PC-9 (cell line): Measurements from ENCODE around the gene GPR150. TPM values are rescaled to one million over a fixed set of nuclear protein-coding genes. Genes with fewer than 3 reads are reported as not detected.

Experiments
- BruUV-seq: library from RNA; stranded (reverse); fragments of 400-500 nt; replicated peaks from 2 replicates; lab custom pipeline; 2021; lab: Mats Ljungman, UMichigan
- CTCF ChIA-PET: fragments of 300-600 bp; sonication (Branson Sonifier 250); formaldehyde crosslinking; loops from one replicate; lab custom pipeline; 2022; ENCODE audit warnings: antibody characterized with exemption; lab: Charles Lee
- POLR2A ChIA-PET: fragments of 300-600 bp; sonication (Branson Sonifier 250); formaldehyde crosslinking; loops from one replicate; lab custom pipeline; 2022; ENCODE audit warnings: antibody characterized with exemption; ENCODE audit not compliant: unreplicated experiment; lab: Charles Lee
- DNase-seq, 2 experiments: peaks; one replicate each; pipeline versions ENCODE4 v3.0.0 to v3.0.0-alpha.2; 2015 to 2022; ENCODE audit warnings: mixed read lengths in 1 of 2
- H2AFZ ChIP-seq: fragments of 200-600 bp; sonication (generic); 2 replicates; pipeline ENCODE4 v1.8.1; 2017; ENCODE audit warnings: antibody characterized with exemption
- H3F3A ChIP-seq: fragments of 200-600 bp; sonication (generic); 2 replicates; pipeline ENCODE4 v1.8.1; 2017; ENCODE audit warnings: antibody characterized with exemption, mild to moderate bottlenecking, low read depth; ENCODE audit not compliant: insufficient read depth
- H3K27ac ChIP-seq: fragments of 200-600 bp; sonication (generic); 2 replicates; pipeline ENCODE4 v1.6.1; 2016; ENCODE audit warnings: mixed run types
- H3K27me3 ChIP-seq: fragments of 200-600 bp; sonication (generic); 2 replicates; pipeline ENCODE4 v1.6.1; 2016; ENCODE audit warnings: low read depth, mixed run types; ENCODE audit not compliant: insufficient read depth
- H3K36me3 ChIP-seq: fragments of 200-600 bp; sonication (generic); 2 replicates; pipeline ENCODE4 v1.6.1; 2016; ENCODE audit warnings: low read depth, mixed run types
- H3K4me1 ChIP-seq: fragments of 200-600 bp; sonication (generic); replicated peaks from 2 replicates; pipeline ENCODE4 v1.6.1; 2016; ENCODE audit warnings: mixed run types; ENCODE audit not compliant: insufficient read depth
- H3K4me2 ChIP-seq: fragments of 200-600 bp; sonication (generic); 2 replicates; pipeline ENCODE4 v1.6.1; 2017; ENCODE audit warnings: mixed run types
- H3K4me3 ChIP-seq: fragments of 200-600 bp; sonication (generic); 2 replicates; pipeline ENCODE4 v1.6.1; 2016; ENCODE audit warnings: mixed run types
- H3K79me2 ChIP-seq: fragments of 200-600 bp; sonication (generic); 2 replicates; pipeline ENCODE4 v1.6.1; 2017; ENCODE audit warnings: low read depth, mixed run types
- H3K9me2 ChIP-seq: fragments of 200-600 bp; sonication (generic); 2 replicates; pipeline ENCODE4 v1.8.1; 2017; ENCODE audit warnings: mild to moderate bottlenecking; ENCODE audit not compliant: insufficient read depth
- H3K9me3 ChIP-seq: fragments of 200-600 bp; sonication (generic); 2 replicates; pipeline ENCODE4 v1.8.1; 2016; ENCODE audit warnings: low read depth; ENCODE audit not compliant: insufficient read depth
- H4K20me1 ChIP-seq: fragments of 200-600 bp; sonication (generic); 2 replicates; pipeline ENCODE4 v1.8.1; 2017; ENCODE audit not compliant: insufficient read depth
- CTCF ChIP-seq: fragments of 200-600 bp; sonication (generic); conservative IDR thresholded peaks from 2 replicates; pipeline ENCODE4 v1.6.1; 2017; ENCODE audit warnings: mixed run types, antibody characterized with exemption, mild to moderate bottlenecking, moderate library complexity
- EZH2 ChIP-seq: fragments of 200-600 bp; sonication (generic); IDR thresholded peaks from 2 replicates; pipeline ENCODE4 v1.8.0; 2017; ENCODE audit warnings: antibody characterized with exemption, low read depth
- intact Hi-C: fragments of 100-400 bp; cut with micrococcal nuclease; formaldehyde crosslinking; loops from one replicate; pipeline ENCODE4 v1.10.0; 2022; ENCODE audit not compliant: unreplicated experiment
- total RNA-seq: library from RNA; stranded (reverse); gene quantifications from 2 replicates; pipeline ENCODE4 v1.2.3, GENCODE V29; 2021

Gene GPR150
- total RNA-seq, 1 experiment from 2014 or later = 0.17 TPM

- ChIA-PET CTCF (no interaction called here), POLR2A (no interaction called here)
- no peak for DNase-seq
Measured at GRCh38 chr5:95633671-95634070, 13.8 kb downstream of the GPR150 start.

GRCh38 chr5:95634081-95634480, 14.2 kb downstream of the GPR150 start:
- H3F3A ChIP-seq = no peaks in the 10 kb centered on the region
- intact Hi-C loops = no loop called here
- H3K9me3 ChIP-seq = no peaks in the 10 kb centered on the region
- no peak overlapping the region for H3K27ac ChIP-seq
- H2AFZ ChIP-seq = no peak overlapping the region
- BruUV-seq = no TSS peak
- H3K79me2 ChIP-seq = no peaks in the 10 kb centered on the region
- H3K36me3 ChIP-seq = no peaks in the 10 kb centered on the region
- TF ChIP-seq EZH2 (no peak), CTCF (no peak)
- H3K4me2 ChIP-seq = no peak overlapping the region
- DNase-seq = no peak
- no peaks in the 10 kb centered on the region for H4K20me1 ChIP-seq
- CTCF ChIA-PET = no interaction called here
- H3K9me2 ChIP-seq = no peaks in the 10 kb centered on the region
- no peaks in the 10 kb centered on the region for H3K4me1 ChIP-seq
- H3K27me3 ChIP-seq = no peaks in the 10 kb centered on the region
- POLR2A ChIA-PET = no interaction called here
- H3K4me3 ChIP-seq = no peak overlapping the region

More at GRCh38 chr5:95633671-95634070, 13.8 kb downstream of the GPR150 start:
- H3F3A ChIP-seq = no peaks in the 10 kb centered on the region
- no peak overlapping the region for H2AFZ ChIP-seq
- intact Hi-C loops = no loop called here
- H3K79me2 ChIP-seq = no peaks in the 10 kb centered on the region
- no peak overlapping the region for H3K27ac ChIP-seq
- H3K4me2 ChIP-seq = no peak overlapping the region
- H3K4me3 ChIP-seq = no peak overlapping the region
- no peaks in the 10 kb centered on the region for H3K27me3 ChIP-seq
- no peaks in the 10 kb centered on the region for H4K20me1 ChIP-seq
- no TSS peak for BruUV-seq
- no peaks in the 10 kb centered on the region for H3K9me2 ChIP-seq
- H3K9me3 ChIP-seq = no peaks in the 10 kb centered on the region
- no peaks in the 10 kb centered on the region for H3K36me3 ChIP-seq
- H3K4me1 ChIP-seq = no peaks in the 10 kb centered on the region
- no peak for TF ChIP-seq CTCF

- no peaks in the 10 kb centered on the region for H3K4me1 ChIP-seq
- H3K27ac ChIP-seq = no peak overlapping the region
- no peaks in the 10 kb centered on the region for H3K9me2 ChIP-seq
- intact Hi-C loops = no loop called here
- no peaks in the 10 kb centered on the region for H4K20me1 ChIP-seq
- H3F3A ChIP-seq = no peaks in the 10 kb centered on the region
- no peak for DNase-seq
- H2AFZ ChIP-seq = no peak overlapping the region
- H3K4me2 ChIP-seq = no peak overlapping the region
- H3K36me3 ChIP-seq = no peaks in the 10 kb centered on the region
- H3K79me2 ChIP-seq = no peaks in the 10 kb centered on the region
- H3K4me3 ChIP-seq = no peak overlapping the region
- no peaks in the 10 kb centered on the region for H3K9me3 ChIP-seq
- BruUV-seq = no TSS peak
- H3K27me3 ChIP-seq = no peaks in the 10 kb centered on the region
- ChIA-PET CTCF (no interaction called here), POLR2A (no interaction called here)
- TF ChIP-seq CTCF = no peak
- no peak for TF ChIP-seq EZH2
Measured at GRCh38 chr5:95638632-95639031, 18.7 kb downstream of the GPR150 start.
